BJ (cell line): Measurements from ENCODE around the gene ATP12A. TPM values are rescaled to one million over a fixed set of nuclear protein-coding genes. Genes with fewer than 3 reads are reported as not detected.

Experiments used
- CTCF ChIA-PET: fragments of 350-600 bp; formaldehyde crosslinking; extraction: SDS; loops from one replicate; lab custom pipeline; 2021; ENCODE audit warnings: antibody characterized with exemption, inconsistent platforms; lab: Yijun Ruan, JAX
- POLR2A ChIA-PET: fragments of 300-600 bp; sonication (Branson Sonifier 250); formaldehyde crosslinking; extraction: SDS; loops from one replicate; lab custom pipeline; 2021; ENCODE audit warnings: antibody characterized with exemption; lab: Charles Lee
- DNase-seq: peaks from one replicate; pipeline ENCODE4 v3.0.0-alpha.2; 2011; ENCODE audit warnings: low read depth
- H3K27me3 ChIP-seq: 2 replicates; pipeline ENCODE4 v1.6.0; 2011; ENCODE audit warnings: low read length; ENCODE audit not compliant: control insufficient read depth, insufficient read depth
- H3K36me3 ChIP-seq: 2 replicates; pipeline ENCODE4 v1.5.1; 2011; ENCODE audit warnings: low read length; ENCODE audit not compliant: control insufficient read depth, insufficient read depth
- H3K4me3 ChIP-seq: 2 replicates; pipeline ENCODE4 v1.5.1; 2011; ENCODE audit warnings: low read depth, mild to moderate bottlenecking, control low read depth, low read length
- polyA plus RNA-seq: library from polyadenylated mRNA; depleted of rRNA; stranded (reverse); fragments of >200 nt; gene quantifications from 2 replicates; pipeline ENCODE4 v1.2.3, GENCODE V29; 2011
- TF ChIP-seq, protein P1 (sequence below): IDR thresholded peaks from 2 replicates; pipeline ENCODE4 v1.5.1; 2011; ENCODE audit warnings: low read depth, mild to moderate bottlenecking, control low read depth, inconsistent platforms, low read length, moderate library complexity; ENCODE audit not compliant: insufficient read depth

The ATP12A gene
- polyA plus RNA-seq, 1 experiment: not detected

DNA sequence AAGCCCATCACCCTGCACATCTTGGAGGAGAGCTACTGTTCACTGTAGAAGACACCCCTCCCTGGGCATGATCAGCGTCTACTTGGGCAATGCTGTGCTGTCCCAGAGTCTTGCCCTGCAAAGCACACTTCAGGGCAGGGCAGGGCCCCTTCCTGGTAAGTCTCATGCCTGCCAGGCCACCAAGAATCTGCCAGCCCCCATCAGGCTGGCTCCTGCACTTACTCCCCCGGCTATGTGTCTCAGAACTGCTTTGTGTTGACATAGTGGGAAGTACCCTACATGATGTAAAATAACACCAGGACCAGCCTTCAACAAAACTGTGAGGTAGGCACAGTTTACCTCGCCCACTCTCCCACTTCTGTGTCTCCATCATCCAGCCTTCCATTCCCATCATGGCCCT lies 27.8 kb upstream of the ATP12A start:
- CTCF ChIA-PET: no interaction called here
- POLR2A ChIA-PET: no interaction called here
- H3K36me3 ChIP-seq: no peaks in the 10 kb centered on the region

DNA sequence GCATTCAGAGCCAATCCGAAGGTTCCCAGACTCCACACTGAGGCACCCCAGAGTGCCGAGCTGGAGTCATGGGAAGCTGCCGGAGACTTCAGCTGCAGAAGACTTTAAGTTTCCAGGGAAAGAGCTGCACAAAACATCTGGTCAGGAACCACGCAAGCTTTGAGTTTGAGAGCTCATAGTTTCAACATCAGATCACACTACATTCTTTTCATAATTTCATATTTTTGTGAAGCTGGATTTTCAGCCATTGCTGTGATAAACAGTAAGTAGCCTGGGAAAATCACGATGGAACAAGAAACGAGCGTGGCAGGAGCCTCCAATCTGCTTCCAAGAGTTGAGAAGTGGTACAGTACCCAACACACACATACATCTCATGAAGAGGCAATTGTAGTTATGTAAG lies 25.5 kb upstream of the ATP12A start:
- ChIA-PET CTCF (interaction anchor here (0.7 to 1.0 kb wide), 4 partner anchors 9 to 594 kb away, joined by 3 to 4 read pairs (median 3); no protein-coding TSS in a partner anchor), POLR2A (no interaction called here)
- TF ChIP-seq, protein P1, sequence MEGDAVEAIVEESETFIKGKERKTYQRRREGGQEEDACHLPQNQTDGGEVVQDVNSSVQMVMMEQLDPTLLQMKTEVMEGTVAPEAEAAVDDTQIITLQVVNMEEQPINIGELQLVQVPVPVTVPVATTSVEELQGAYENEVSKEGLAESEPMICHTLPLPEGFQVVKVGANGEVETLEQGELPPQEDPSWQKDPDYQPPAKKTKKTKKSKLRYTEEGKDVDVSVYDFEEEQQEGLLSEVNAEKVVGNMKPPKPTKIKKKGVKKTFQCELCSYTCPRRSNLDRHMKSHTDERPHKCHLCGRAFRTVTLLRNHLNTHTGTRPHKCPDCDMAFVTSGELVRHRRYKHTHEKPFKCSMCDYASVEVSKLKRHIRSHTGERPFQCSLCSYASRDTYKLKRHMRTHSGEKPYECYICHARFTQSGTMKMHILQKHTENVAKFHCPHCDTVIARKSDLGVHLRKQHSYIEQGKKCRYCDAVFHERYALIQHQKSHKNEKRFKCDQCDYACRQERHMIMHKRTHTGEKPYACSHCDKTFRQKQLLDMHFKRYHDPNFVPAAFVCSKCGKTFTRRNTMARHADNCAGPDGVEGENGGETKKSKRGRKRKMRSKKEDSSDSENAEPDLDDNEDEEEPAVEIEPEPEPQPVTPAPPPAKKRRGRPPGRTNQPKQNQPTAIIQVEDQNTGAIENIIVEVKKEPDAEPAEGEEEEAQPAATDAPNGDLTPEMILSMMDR: no peak
- Histone ChIP-seq H3K4me3 (no peak overlapping the region), H3K27me3 (peaks cover 3% of the 10 kb centered on the region; the same call in 1 of the 2 replicates), H3K36me3 (no peaks in the 10 kb centered on the region)
- DNase-seq: no peak

More for the DNA sequence above, 27.8 kb upstream of the ATP12A start:
- no peak overlapping the region for H3K4me3 ChIP-seq
- peaks cover 1% of the 10 kb centered on the region; the same call in 1 of the 2 replicates for H3K27me3 ChIP-seq
- TF ChIP-seq, protein P1: no peak
- no peak for DNase-seq

DNA sequence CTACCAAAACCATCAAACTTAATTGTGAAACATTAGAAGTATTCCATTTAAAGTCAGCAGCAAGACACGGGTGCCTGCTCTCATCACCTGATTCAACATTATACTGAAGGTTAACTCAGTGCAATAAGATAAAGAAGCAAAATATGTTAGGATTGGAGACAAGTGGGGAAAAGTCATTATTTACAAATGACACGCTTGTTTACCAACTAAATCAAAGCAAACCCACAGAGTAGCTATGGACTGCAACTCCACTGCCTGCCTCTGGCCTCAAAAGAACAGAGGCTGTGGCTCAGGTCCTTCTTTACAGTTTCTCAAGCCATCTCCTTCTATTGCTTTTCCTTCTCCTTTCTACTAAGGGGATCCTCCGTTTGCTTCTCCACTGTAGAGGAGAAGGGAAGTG lies 21.0 kb upstream of the ATP12A start:
- no peak for DNase-seq
- Histone ChIP-seq H3K36me3 (no peaks in the 10 kb centered on the region), H3K4me3 (no peak overlapping the region), H3K27me3 (peaks cover 2% of the 10 kb centered on the region)
- CTCF ChIA-PET: interaction anchor here (0.5 to 1.7 kb wide), 6 partner anchors 13 to 116 kb away, joined by 3 to 5 read pairs (median 4); no protein-coding TSS in a partner anchor
- POLR2A ChIA-PET: no interaction called here
- TF ChIP-seq, protein P1: no peak

DNA sequence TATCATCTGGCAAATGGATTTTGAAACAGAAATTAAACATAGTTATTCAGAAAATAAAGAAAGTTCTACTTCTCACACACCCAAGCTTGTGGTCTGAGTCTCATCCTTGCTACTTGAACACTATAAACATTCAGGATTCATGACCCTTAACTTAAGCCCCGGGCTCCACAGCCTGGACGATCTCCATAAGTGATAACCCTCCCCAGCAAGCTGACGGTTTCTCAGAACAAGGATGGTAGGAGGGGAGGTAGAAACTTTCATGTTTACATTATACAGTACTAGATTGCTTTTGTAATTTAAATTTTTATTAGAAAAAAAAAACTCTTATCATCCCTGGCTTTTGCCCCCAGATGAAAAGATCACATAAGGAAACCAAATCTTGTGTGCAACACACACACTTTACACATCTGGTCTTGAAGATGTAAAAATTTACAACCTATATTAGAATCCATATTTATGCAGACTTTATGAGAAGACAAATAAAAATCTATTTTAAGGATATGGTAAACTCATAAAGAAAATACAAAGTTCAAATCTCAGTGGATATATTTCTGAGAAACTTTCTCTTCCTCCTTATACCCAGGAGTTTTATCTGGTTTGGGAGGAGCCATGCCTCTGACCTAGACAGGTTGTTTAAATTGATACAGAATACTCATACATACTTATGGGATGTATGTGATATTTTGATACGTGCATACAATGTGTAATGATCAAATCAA lies 20.0 kb upstream of the ATP12A start:
- Histone ChIP-seq H3K36me3 (no peaks in the 10 kb centered on the region), H3K27me3 (peaks cover 2% of the 10 kb centered on the region), H3K4me3 (no peak overlapping the region)
- CTCF ChIA-PET: interaction anchor here (0.9 to 1.7 kb wide), 2 partner anchors 12 to 32 kb away, joined by 3 to 4 read pairs; no protein-coding TSS in a partner anchor
- POLR2A ChIA-PET: no interaction called here
- TF ChIP-seq, protein P1: no peak
- DNase-seq: no peak

DNA sequence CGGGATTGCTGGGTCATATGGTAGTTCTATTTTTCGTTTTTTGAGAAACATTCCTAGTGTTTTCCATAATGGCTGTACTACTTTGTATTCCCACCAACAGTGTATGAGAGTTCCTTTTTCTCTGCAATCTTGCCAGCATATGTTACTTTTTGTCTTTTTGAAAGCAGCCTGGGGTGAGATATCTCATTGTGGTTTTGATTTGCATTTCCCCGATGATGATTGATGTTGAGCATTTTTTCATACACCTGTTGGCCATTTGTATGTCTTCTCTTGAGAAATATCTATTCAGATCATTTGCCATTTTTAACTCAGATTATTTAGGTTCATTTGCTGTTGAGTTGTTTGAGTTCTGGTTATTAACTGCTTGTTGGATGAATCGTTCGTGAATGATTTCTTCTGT lies 18.5 kb upstream of the ATP12A start:
- TF ChIP-seq, protein P1: no peak
- Histone ChIP-seq H3K4me3 (no peak overlapping the region), H3K27me3 (peaks cover 2% of the 10 kb centered on the region), H3K36me3 (no peaks in the 10 kb centered on the region)
- DNase-seq: no peak
- ChIA-PET POLR2A (no interaction called here), CTCF (interaction anchor here (1.1 kb wide), 1 partner anchor 9 kb away, joined by 3 read pairs; no protein-coding TSS in a partner anchor)
